ENCODE results near the gene NELFB.

NELFB gene

DNA sequence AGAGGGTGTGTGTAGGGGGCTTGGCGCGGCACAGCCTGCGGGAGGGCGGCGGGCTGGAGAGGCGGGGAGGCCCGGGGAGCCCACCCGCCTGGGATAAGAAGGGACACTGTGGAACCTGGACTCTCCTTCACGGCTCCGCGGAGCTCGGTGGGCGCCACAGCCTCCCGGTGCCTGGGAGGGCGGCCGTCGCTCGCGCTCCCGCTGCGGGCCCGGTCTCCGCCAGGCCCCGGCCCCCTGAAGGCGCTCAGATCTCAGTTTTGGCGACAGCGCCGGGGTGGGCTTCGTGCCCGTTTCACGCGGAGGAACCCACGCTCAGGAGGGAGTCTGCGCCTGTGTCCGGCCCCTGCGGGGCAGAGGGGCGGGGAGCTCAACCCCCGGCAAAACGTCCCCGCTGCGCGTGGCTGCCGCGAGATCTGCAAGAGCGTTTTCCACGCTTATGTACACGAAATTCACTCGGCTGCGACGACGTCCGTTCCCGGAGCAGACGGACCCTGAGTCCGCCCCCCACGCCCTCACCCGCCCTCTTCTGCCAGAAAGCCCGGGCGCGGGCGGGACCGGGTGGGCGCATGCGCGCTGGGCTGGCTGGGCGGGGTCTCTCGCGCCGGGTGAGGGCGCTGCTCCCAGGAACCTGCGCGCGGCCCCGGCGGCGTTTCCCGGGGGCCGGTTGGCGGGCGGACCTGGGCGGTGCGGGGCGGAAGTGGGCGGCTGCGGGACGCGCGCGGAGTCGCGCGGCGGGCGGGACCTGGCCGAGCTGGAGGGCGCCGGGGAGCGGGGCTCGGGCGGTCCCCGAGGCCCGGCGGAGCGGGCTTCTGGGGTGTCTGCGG lies at the start of gene NELFB:
TSS of gene NELFB (plus strand) at position 704 of the 824 bp plus-strand sequence.
- DNase-seq = peak; percentile 85

GRCh38 chr9:137206602-137207001 lies 48.5 kb upstream of the NELFB start:
- DNase-seq = no peak

DNA sequence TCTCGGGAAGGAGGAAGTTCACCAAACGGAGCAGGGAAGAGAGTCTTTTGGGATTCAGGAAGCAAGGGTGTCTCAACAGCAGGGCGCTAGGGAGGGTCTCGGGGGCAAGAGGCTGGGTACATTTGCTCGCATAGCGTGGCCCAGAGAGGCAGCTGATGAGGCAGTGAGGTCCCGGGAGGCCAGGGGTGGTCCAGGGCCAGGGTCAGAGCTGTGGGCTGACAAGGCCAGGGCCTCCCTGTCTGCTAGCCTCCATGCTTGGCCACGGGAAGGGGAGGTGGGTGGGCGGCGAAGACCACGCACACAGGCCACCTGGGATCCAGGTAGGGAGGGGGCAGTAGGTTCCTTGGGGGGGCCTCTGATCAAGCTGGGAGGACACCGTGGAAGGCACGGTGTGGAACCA lies 43.6 kb upstream of the NELFB start:
- DNase-seq = no peak

DNA sequence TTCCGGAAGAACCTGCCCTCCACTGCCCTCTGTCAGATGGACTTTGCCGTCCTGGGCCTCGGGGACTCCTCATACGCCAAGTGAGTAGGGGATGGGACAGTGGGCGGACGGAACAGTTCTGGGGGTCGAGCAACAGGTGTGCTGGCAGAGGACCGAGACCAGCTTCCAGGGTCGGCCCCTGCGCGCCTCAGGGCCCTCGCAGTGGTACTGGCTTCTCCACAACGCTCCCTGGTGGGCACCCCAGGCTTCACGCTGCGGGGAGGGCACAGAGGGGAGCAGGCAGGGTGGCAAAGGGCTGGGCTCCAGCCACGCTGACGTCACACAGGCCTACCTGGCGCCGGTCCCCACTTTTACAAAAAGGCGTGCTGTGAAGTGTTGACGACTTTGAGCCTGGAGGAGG lies 42.6 kb upstream of the NELFB start:
- DNase-seq = no peak

- no peak for DNase-seq
Measured at GRCh38 chr9:137213160-137214060, 41.7 kb upstream of the NELFB start.

DNA sequence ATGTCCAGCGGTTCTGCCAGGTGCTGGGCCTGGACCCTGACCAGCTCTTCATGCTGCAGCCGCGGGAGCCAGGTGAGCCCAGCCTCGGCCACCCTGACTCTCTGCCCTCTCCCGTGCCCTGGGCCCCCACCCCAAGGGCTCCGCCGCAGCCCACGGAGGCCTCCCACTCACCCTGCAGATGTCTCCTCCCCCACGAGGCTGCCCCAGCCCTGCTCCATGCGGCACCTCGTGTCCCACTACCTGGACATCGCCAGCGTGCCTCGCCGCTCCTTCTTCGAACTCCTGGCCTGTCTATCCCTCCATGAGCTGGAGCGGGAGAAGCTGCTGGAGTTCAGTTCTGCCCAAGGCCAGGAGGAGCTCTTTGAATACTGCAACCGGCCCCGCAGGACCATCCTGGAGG lies 40.5 kb upstream of the NELFB start:
- no peak for DNase-seq

DNA sequence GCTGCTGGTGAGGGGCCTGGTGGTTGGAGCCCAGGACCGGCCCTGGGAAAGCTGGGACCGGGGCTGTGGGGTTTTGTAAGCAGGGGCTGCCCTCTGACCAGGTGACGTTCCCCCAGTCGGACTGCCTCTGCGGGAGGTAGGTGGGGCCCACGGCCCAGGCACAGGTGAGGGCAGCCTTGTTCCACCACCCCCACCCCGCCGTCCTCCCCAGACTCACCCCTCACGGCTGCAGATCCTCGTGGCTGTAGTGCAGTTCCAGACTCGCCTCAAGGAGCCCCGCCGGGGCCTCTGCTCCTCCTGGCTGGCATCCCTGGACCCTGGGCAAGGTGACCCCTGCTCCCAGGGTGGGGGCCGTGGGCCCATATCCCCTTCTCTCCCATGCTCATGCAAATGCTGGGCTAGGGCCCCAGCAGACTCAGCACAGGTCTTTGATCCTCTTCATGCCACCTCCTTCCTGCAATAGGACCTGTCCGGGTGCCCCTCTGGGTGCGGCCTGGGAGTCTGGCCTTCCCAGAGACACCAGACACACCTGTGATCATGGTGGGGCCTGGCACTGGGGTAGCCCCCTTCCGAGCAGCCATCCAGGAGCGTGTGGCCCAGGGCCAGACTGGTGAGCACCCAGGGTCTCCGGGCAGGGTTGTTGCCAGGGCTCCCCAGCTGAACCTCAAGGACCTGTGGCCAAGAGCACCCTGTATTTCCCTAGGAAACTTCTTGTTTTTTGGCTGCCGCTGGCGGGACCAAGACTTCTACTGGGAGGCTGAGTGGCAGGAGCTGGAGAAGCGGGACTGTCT lies 39.7 kb upstream of the NELFB start:
- DNase-seq = no peak

DNA sequence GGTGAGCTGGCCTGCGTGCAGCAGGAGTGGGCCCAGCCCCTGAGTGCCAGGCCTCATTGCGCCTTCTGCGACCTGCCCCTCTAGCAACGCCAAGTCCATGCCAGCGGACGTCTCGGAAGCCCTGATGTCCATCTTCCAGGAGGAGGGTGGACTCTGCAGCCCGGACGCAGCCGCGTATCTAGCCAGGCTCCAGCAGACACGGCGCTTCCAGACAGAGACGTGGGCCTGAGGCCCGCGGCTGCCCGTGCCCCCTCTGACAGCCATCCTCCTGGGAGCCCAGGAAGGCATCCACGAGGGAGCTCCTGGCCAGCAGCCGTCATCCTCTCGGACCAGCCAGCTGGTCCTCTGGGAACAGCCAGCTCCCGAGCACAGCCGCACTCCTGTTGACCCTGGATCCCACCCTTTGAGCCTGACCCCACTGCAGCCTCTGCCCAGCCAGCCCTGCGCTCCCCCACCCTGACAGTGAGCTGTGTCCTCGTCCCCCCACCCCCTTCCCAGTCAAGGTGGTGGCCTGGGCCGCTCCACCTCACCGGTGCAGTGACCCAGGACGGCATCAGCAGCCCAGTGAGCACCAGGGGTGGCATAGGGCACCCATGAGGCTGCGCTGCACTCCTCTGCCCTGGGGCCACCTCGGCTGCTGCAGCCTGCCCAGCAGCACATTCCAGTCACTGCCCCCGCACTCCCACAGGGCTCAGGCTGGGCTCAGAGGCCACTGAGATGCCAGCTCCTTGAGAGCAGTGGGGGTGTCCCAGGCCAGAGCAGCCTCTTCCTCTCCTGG lies 38.8 kb upstream of the NELFB start:
- no peak for DNase-seq

GRCh38 chr9:137217276-137218211 lies 37.6 kb upstream of the NELFB start:
- no peak for DNase-seq

GRCh38 chr9:137218212-137218753 lies 36.8 kb upstream of the NELFB start:
- no peak for DNase-seq

GRCh38 chr9:137218754-137219271 lies 36.3 kb upstream of the NELFB start:
- no peak for DNase-seq

GRCh38 chr9:137219757-137220316 lies 35.3 kb upstream of the NELFB start:
- DNase-seq = no peak

GRCh38 chr9:137220317-137221094 lies 34.6 kb upstream of the NELFB start:
- no peak for DNase-seq

GRCh38 chr9:137221095-137221505 lies 34.0 kb upstream of the NELFB start:
- no peak for DNase-seq

GRCh38 chr9:137221506-137222111 lies 33.5 kb upstream of the NELFB start:
- no peak for DNase-seq

DNA sequence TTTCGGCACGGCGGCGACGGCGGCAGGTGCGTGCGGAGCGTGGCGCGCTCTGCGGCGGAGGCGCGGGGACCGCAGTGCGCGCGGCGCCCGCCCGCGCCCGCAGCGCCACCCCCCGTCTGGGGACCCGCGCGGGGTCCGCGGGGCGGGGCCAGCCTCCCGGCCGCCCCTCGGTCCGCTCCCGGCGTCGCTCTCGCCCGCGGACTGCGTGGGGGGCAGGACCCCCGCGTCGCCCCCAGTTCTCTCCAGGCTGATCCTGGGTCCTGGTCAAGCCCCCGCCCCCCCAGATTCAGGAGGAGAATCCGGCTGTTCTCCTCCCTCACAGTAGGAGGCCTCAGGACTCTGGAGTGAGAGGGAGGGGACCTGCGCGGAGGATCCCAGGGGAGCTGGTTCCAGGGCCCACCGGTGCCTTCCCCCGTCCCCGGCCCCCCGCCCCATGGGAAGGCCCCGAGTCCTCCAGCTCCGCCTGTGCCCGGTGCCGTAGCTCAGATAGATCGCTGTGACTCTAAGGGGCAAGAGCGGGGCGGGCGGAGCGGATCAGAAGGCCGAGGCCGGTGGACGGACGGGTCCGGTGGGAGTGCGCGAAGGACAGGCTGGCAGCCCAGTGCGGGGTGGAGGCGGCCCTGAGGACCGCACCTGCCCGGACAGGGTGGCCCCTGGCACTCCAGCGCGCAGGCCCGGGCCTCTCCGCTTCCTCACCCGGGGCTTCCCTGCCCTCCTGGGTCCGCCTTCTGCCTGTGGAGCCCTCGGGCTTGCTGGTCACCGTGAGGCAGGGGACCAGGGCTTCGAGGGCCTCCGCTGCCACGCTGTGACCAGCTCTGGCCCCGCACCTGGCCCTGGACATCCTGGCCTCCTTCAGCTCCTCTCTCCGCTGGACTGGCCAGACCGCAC lies 32.7 kb upstream of the NELFB start, which contains the start of gene RNF208:
TSS of gene RNF208 (minus strand) at position 51 of the 888 bp plus-strand sequence. CDS start 1,028 bp downstream, outside the sequence.
- DNase-seq = no peak

Measured in NK-92 treated with Interleukin-12 subunit alpha and Interleukin-12 subunit beta, amount 100 ng/mL, for 24 hours (cell line).